CD4-positive, alpha-beta T cell (primary cell): Measurements from ENCODE around the gene NRROS. TPM values are rescaled to one million over a fixed set of nuclear protein-coding genes. Genes with fewer than 3 reads are reported as not detected.
"Not testable (repeated sequence)": the region's sequence is repeated elsewhere in the genome, so short reads cannot be mapped to it uniquely, and the experiment has no call there.

ENCODE experiments used
- ATAC-seq: fragments of 200-7000 bp; cut with Tn5 transposase; one replicate; pipeline ENCODE4 v1.10.0; 2022; ENCODE audit warnings: mild to moderate bottlenecking; ENCODE audit not compliant: poor library complexity
- CTCF ChIA-PET: fragments of 350-600 bp; sonication (Branson Sonifier 250); formaldehyde crosslinking; loops from one replicate; lab custom pipeline; 2021; ENCODE audit warnings: antibody characterized with exemption, inconsistent platforms; lab: Charles Lee
- POLR2A ChIA-PET: fragments of 350-600 bp; sonication (Branson Sonifier 250); formaldehyde crosslinking; loops from one replicate; lab custom pipeline; 2021; ENCODE audit warnings: antibody characterized with exemption, inconsistent platforms; lab: Charles Lee
- DNase-seq, 14 experiments: peaks; one replicate each; pipeline ENCODE4 v3.0.0-alpha.2; 2013 to 2020; ENCODE audit warnings: mixed read lengths in 2 of 14
- H3K27ac ChIP-seq, 2 donors: one replicate each; pipeline versions ENCODE4 v1.5.1 to v1.7.0; 2013; ENCODE audit warnings: low read length in 2 of 2, low read depth in 1 of 2, mild to moderate bottlenecking in 1 of 2
- H3K27me3 ChIP-seq, 2 experiments: 1 replicate in 1 of 2; 2 replicates in 1 of 2; pipeline versions ENCODE4 v1.6.1 to v1.7.0; 2013; ENCODE audit warnings: low read length in 2 of 2, control low read depth in 1 of 2, mild to moderate bottlenecking in 1 of 2, moderate library complexity in 1 of 2; ENCODE audit not compliant: insufficient read depth in 2 of 2, control insufficient read depth in 1 of 2
- H3K36me3 ChIP-seq: one replicate; pipeline ENCODE4 v1.6.1; 2013; ENCODE audit warnings: low read length, control low read depth; ENCODE audit not compliant: insufficient read depth
- H3K4me1 ChIP-seq: one replicate; pipeline ENCODE4 v1.6.1; 2013; ENCODE audit warnings: low read length, control low read depth; ENCODE audit not compliant: insufficient read depth
- H3K4me3 ChIP-seq: one replicate; pipeline ENCODE4 v1.5.1; 2013; ENCODE audit warnings: mild to moderate bottlenecking, low read length, moderate library complexity
- H3K9me3 ChIP-seq, 2 experiments: 1 replicate in 1 of 2; 2 replicates in 1 of 2; pipeline versions ENCODE4 v1.6.1 to v1.7.0; 2013; ENCODE audit warnings: low read length in 2 of 2, mild to moderate bottlenecking in 2 of 2, control low read depth in 1 of 2, moderate library complexity in 1 of 2; ENCODE audit not compliant: control insufficient read depth in 1 of 2, insufficient read depth in 1 of 2
- H3K27ac Mint-ChIP-seq: one replicate; pipeline ENCODE4 v1.8.0; 2020; ENCODE audit warnings: mixed read lengths
- H3K27me3 Mint-ChIP-seq: one replicate; pipeline ENCODE4 v1.8.0; 2021; ENCODE audit warnings: mixed read lengths
- H3K36me3 Mint-ChIP-seq: one replicate; pipeline ENCODE4 v1.8.0; 2021; ENCODE audit warnings: low read depth, mixed read lengths
- H3K4me1 Mint-ChIP-seq: one replicate; pipeline ENCODE4 v1.8.0; 2021; ENCODE audit warnings: low read depth, mixed read lengths
- H3K4me3 Mint-ChIP-seq: one replicate; pipeline ENCODE4 v1.8.0; 2020; ENCODE audit warnings: mild to moderate bottlenecking, mixed read lengths
- H3K9me3 Mint-ChIP-seq: one replicate; pipeline ENCODE4 v1.8.0; 2020; ENCODE audit warnings: mixed read lengths
- CTCF ChIP-seq: fragments of 200-600 bp; IDR thresholded peaks from one replicate; pipeline ENCODE4 v1.8.0; 2022; ENCODE audit warnings: antibody characterized with exemption, mild to moderate bottlenecking
- intact Hi-C, 2 experiments: fragments of 100-400 bp; cut with DNase I in 1 of 2; cut with micrococcal nuclease in 1 of 2; formaldehyde crosslinking; loops; one replicate each; pipeline versions ENCODE4 v1.15.1 to v1.9.0; 2023 to 2025; cut with DNase I, micrococcal nuclease
- total RNA-seq, 174 experiments: library from RNA in 2 of 174; stranded (reverse) in 2 of 174; gene quantifications; one replicate each; pipeline ENCODE4 v1.2.3 and lab custom pipeline; 2021 to 2026

The NRROS gene
- total RNA-seq, 2 experiments from 2014 or later, result 7.4 to 8.4 TPM

GRCh38 chr3:196636369-196637349, 2.8 kb upstream of the NRROS start:
- peaks cover 69% of the 10 kb centered on the region for H3K4me1 ChIP-seq
- H3K27me3 Mint-ChIP-seq, result no peaks in the 10 kb centered on the region
- no peak for TF ChIP-seq CTCF
- DNase-seq (peak in 1 of 14 experiments; percentile 20), ATAC-seq (no peak)
- no peaks in the 10 kb centered on the region for H3K36me3 ChIP-seq
- H3K4me1 Mint-ChIP-seq, result peaks cover 80% of the 10 kb centered on the region
- H3K36me3 Mint-ChIP-seq, result peaks cover 14% of the 10 kb centered on the region
- no peak overlapping the region for H3K27ac ChIP-seq
- ChIA-PET POLR2A (no interaction called here), CTCF (interaction anchor here (2.2 kb wide), 1 partner anchor 27 kb away, joined by 17 read pairs; no protein-coding TSS in a partner anchor)
- H3K4me3 ChIP-seq, result no peak overlapping the region
- no peaks in the 10 kb centered on the region for H3K27me3 ChIP-seq
- intact Hi-C loops, result no loop called here
- H3K27ac Mint-ChIP-seq, result peak overlapping the region; percentile 91
- peak overlapping the region; percentile 52 for H3K4me3 Mint-ChIP-seq
- no peaks in the 10 kb centered on the region for H3K9me3 Mint-ChIP-seq
- no peaks in the 10 kb centered on the region for H3K9me3 ChIP-seq

DNA sequence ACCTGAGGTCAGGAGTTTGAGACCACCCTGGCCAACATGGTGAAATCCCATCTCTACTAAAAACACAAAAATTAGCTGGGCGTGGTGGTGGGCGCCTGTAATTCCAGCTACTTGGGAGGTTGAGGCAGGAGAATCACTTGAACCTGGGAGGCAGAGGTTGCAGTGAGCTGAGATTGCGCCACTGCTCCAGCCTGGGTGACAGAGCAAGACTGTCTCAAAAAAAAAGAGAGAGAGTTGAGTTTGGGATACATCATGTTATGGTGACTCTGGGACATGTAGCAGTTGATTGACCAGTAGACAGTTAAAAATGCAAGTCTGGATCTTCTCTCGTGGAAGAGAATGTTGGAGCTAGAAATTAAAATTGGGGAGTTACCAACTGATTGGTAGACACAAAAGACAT, 1.6 kb upstream of the NRROS start:
- Mint-ChIP-seq H3K4me3 (peak overlapping the region; percentile 76), H3K4me1 (peaks cover 79% of the 10 kb centered on the region), H3K36me3 (peaks cover 17% of the 10 kb centered on the region), H3K27ac (peak overlapping the region; percentile 91)
- CTCF ChIA-PET, result interaction anchor here (0.9 to 2.2 kb wide), 5 partner anchors 9 to 69 kb away, joined by 3 to 17 read pairs (median 3); no protein-coding TSS in a partner anchor
- intact Hi-C loops, H3K9me3 Mint-ChIP-seq, H3K27me3 Mint-ChIP-seq, H3K4me3 ChIP-seq, H3K36me3 ChIP-seq, ATAC-seq, H3K9me3 ChIP-seq, DNase-seq, H3K27me3 ChIP-seq, H3K27ac ChIP-seq: not testable (repeated sequence)
- peaks cover 72% of the 10 kb centered on the region for H3K4me1 ChIP-seq
- POLR2A ChIA-PET, result interaction anchor here (2.8 to 3.5 kb wide), 2 partner anchors 27 to 69 kb away, joined by 12 to 29 read pairs; partner anchors contain the start of genes FBXO45 and WDR53

DNA sequence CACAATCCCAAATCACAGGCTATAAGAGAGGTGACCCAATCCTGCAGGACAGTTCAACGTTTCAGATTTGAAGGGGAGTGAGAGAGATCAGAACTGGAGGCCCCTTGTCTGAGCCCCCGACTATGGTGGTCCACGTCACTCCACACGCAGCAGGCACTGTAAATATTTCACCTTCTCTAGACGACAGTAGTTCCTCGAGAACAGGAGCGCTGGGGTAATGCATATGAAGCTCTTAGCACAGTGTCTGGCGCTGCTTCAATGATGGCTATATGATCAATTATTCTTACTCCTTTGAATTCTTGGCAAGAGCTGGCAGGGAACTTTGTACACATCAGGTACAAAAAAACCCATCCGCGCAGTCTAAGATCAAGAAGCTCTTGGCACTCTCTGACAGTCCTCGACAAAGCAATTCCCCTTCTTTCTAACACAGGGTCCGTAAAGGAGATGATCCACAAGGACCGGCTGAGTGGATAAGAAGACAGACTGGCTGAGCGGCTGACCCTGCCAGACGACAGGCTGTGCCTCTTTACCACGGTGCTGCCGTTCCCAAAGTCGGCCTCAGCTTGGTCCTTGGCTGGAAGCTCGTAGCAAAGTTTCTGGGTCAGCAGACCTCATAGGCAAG, 522 bp upstream of the NRROS start:
- POLR2A ChIA-PET, result interaction anchor here (0.6 to 7.7 kb wide), 10 partner anchors 9 to 600 kb away, joined by 3 to 76 read pairs (median 7); partner anchors contain the start of genes CEP19, FBXO45, NCBP2 and PIGX
- H3K9me3 ChIP-seq, result no peaks in the 10 kb centered on the region
- H3K4me1 ChIP-seq, result peaks cover 72% of the 10 kb centered on the region
- ATAC-seq (peak; percentile 3), DNase-seq (peak in 2 of 14 experiments; percentile 37 to 45)
- TF ChIP-seq CTCF, result no peak
- H3K27me3 ChIP-seq, result no peaks in the 10 kb centered on the region
- H3K27ac ChIP-seq, result peak overlapping the region; percentile 60 to 81
- intact Hi-C loops, result no loop called here
- peak overlapping the region; percentile 86 for H3K4me3 Mint-ChIP-seq
- H3K36me3 ChIP-seq, result peaks cover 9% of the 10 kb centered on the region
- H3K27me3 Mint-ChIP-seq, result no peaks in the 10 kb centered on the region
- peaks cover 27% of the 10 kb centered on the region for H3K36me3 Mint-ChIP-seq
- peaks cover 79% of the 10 kb centered on the region for H3K4me1 Mint-ChIP-seq
- H3K9me3 Mint-ChIP-seq, result no peaks in the 10 kb centered on the region
- H3K27ac Mint-ChIP-seq, result peak overlapping the region; percentile 91
- H3K4me3 ChIP-seq, result peak overlapping the region; percentile 94
- CTCF ChIA-PET, result interaction anchor here (0.6 to 1.9 kb wide), 7 partner anchors 10 to 421 kb away, joined by 3 to 7 read pairs (median 3); no protein-coding TSS in a partner anchor
